Measurements from ENCODE around the gene ACTR3.
"Not testable (repeated sequence)": the region's sequence is repeated elsewhere in the genome, so short reads cannot be mapped to it uniquely, and the experiment has no call there.

The ACTR3 gene

DNA sequence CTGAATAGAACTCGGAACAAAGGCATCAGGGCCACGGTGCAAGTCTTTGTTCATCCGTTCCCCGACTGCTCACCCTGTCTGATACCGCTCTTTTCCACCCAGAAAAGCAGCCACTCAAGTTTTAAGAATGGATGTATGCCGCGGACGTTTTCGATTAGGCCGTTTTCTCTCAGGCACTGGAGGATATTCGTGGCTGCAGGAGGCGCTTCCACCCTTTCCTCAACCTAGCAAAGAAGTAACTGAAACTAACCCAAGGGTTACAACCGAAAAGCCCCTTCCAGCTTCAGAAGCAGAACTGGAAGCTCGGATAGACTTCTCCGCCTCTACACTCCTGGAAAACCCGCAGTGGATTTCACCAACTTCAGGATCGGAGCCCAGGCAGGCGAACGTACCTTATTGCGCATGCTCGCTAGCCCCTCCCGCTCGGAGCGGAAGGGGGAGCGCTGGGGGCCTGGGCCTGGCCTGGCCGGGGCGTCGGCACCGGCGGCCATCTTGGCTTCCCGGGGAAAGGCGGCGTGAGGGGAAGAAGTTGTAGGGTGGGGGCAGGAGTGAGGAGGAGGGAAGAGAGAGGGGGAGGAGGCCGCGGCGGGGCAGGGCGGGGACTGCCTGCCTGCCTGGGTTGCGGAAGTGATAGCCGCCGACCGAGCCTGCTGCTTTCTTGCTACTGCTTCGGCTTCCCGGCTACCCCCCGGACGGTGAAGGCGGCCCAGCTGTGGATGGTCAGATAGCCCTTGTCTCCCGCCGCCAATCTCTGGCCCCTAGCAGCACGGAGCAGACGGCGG is at the start of gene ACTR3:
ACTR3 (plus strand) TSS at position 619 of the 782 bp plus-strand sequence. CDS start 191 bp downstream, outside the sequence.
- DNase-seq (ENCODE audit: low read depth in 2 of 2, low spot score in 1 of 2), result peak; percentile 95

DNA sequence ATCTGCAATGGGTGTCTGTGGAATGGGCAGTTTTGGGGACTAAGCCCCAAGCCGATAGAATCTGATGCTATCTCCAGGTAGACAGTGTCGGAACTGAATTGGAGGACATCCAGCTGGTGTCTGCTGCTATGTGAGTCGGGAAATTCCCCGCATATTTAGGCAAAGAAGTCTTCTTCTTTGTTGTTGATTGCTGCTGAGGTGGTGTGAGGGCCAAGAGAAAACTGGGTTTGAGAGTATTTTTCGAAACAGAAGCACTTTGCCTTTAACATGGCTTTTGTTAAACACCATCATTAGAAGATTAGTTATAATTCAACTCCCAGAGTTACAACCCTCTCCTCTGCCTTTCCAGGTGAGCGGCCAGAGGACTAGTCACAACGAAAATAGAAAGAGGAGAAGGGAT is 49.4 kb upstream of the ACTR3 start:
- no peak for DNase-seq (ENCODE audit: low read depth in 2 of 2, low spot score in 1 of 2)

DNA sequence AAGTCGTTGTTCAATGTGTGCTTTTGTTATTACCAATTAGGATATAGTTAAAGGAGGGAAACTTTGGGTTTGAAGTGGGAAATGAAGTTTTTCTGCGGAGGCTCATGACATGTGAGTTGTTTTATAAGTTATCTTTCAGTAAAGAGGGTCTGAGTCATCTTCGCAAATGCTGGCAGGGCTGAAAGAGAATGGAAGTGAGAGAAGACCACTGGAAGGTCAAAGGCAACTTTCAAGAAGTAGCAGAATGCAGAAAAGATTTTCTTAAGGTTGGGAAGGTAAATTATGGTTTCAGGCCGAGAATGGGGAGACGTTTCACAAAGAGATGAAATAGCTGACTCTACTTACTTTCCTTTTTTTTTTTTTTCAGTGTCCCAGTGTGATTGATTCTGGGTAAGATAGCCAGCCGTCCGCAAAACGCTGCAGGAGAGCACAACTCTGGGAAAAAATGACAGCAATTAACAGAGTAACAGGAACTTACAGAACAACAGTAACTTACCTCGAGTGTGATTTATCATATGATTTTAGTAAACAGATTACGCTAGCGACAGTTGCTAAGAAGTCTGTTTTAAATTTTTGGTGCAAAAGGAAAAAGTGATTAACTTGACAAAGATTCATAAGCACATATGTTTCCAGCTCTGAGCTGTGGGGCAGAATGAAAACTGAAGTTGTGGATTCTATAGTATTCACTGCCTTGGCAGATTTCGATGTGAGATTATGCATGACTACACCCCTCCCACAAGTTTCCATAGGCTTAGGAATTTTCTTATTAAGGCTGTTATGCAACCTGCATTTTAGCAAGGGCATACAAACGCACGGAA is 46.8 kb upstream of the ACTR3 start:
- no peak for DNase-seq (ENCODE audit: low read depth in 2 of 2, low spot score in 1 of 2)

GRCh38 chr2:113843737-113844050 is 46.2 kb upstream of the ACTR3 start:
- not testable (repeated sequence) for DNase-seq (ENCODE audit: low read depth in 2 of 2, low spot score in 1 of 2)

DNA sequence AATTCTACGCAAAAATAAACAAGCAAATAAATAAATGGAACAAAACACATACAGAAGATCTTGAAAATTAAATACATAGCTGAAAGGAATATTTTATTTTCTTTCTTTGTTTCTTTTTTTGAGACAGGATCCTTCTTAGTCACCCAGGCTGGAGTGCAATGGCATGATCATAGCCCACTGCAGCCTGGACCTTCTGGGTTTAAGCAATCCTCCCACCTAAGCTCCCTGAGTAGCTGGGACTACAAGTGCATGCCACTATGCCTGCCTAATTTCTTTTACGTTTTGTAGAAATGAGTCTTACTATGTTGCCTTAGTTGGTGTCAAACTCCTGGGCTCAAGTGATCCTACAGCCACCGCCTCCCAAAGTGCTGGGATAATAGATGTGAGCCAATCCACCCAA is 44.6 kb upstream of the ACTR3 start:
- no peak for DNase-seq (ENCODE audit: low read depth in 2 of 2, low spot score in 1 of 2)

- not testable (repeated sequence) for DNase-seq (ENCODE audit: low read depth in 2 of 2, low spot score in 1 of 2)
Measured at GRCh38 chr2:113845796-113846195, 44.1 kb upstream of the ACTR3 start.

- DNase-seq (ENCODE audit: low read depth in 2 of 2, low spot score in 1 of 2), result no peak
Measured at GRCh38 chr2:113846429-113846828, 43.5 kb upstream of the ACTR3 start.

GRCh38 chr2:113847144-113847543 is 42.7 kb upstream of the ACTR3 start:
- no peak for DNase-seq (ENCODE audit: low read depth in 2 of 2, low spot score in 1 of 2)

DNA sequence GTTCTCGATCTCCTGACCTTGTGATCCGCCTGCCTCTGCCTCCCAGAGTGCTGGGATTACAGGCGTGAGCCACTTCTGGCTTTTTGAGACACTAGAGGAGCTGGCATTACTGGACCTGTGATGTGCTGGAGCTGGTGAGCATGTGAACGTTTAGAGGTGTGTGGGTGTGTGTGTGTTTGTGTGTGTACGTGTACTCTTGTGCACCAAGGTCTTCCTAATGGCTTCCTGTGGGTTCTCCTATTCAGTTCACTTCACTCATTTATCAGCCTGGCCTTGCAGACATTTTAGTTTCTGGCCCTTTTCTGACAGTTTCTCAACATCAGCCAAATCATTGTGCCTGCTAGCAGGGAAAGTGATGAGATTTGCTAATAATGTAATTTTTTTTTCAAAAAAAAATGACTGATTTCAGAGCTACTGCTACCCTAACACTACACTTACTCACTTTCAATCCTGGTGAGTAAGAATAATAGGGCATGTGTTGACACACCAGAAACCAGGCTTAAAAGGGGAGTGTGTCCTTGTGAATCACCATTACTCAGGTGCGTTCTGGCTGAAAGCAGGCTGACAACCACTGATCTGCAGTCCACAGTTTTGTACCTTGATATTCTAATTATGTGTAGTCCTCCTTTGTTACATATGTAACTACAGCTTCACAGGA is 41.0 kb upstream of the ACTR3 start:
- no peak for DNase-seq (ENCODE audit: low read depth in 2 of 2, low spot score in 1 of 2)

GRCh38 chr2:113850687-113851086 is 39.2 kb upstream of the ACTR3 start:
- no peak for DNase-seq (ENCODE audit: low read depth in 2 of 2, low spot score in 1 of 2)

DNA sequence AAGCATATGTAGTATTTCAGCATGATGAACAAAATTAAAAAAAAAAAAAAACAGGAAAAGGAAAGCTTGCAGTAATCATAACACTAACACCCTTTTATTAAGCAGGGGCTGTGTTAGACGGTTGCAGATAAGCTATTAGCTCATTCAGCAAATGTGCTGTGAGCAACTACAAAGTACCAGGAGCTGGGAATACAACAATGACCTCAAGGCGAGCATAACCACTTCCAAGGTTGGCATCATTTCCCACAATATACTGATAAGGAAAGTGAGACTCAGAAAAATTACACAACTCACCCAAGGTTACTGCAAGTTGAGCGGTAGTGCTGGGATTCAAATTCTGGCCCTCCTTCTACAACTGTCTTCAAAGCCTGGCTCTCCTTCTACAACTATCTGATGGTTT is 38.2 kb upstream of the ACTR3 start:
- no peak for DNase-seq (ENCODE audit: low read depth in 2 of 2, low spot score in 1 of 2)

GRCh38 chr2:113854208-113854607 is 35.7 kb upstream of the ACTR3 start:
- no peak for DNase-seq (ENCODE audit: low read depth in 2 of 2, low spot score in 1 of 2)

DNA sequence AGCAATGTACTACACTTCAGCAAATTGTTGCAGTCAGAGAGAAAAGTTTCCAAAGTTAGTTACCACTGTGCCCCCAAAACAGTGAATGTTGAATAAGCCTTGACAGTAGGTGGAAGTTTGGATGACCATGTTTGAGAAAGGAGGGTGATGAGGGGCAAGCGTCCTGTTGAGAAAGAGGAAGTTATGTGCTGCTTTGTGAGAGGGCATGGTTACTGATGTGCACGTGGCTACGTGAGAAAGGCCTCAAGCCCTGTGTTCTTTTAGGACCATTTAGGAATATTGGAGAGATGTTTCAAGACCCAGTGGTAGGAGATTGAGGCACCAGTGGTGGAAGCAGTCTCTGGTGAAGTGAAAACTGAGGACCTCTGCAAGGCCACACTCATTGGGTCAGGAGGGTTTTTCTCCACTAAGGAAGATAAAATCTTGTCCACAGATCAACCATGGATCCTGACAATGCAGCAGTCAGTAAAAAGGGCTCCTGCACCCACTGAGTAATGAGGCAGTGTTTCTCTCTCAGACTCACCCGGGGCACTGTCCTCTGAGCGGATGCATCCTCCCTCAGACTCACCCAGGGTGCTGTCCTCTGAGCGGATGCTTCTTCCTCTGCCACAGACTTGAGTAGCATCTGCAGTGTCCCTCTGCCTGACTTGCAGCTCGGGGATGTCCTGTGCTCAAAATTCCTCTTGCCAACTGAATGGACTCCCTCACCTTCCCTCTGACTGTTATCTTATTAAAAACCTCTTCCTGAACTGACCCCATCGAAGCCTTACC is 34.7 kb upstream of the ACTR3 start:
- DNase-seq (ENCODE audit: low read depth in 2 of 2, low spot score in 1 of 2), result no peak

DNA sequence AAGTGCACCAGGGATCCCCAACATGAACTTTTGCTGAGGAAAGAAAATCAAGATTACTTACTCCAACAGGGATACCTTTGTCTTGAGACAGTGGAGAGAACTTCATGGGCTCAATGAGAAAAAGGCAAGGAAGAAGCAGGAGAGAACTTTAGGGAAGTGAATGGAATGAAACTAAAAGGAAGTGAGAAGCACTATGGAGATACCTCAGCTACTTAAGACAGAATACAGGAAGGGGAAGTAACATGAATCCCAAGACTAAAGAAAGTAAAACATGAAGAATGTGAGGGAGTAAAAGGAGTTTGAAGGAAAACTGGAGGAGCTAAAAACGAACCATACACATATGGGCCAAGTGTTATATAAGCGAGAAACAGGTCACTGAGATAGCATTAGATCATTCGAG is 32.4 kb upstream of the ACTR3 start:
- DNase-seq (ENCODE audit: low read depth in 2 of 2, low spot score in 1 of 2), result no peak

- DNase-seq (ENCODE audit: low read depth in 2 of 2, low spot score in 1 of 2), result no peak
Measured at GRCh38 chr2:113858764-113859163, 31.1 kb upstream of the ACTR3 start.

- no peak for DNase-seq (ENCODE audit: low read depth in 2 of 2, low spot score in 1 of 2)
Measured at GRCh38 chr2:113861740-113862139, 28.1 kb upstream of the ACTR3 start.

DNA sequence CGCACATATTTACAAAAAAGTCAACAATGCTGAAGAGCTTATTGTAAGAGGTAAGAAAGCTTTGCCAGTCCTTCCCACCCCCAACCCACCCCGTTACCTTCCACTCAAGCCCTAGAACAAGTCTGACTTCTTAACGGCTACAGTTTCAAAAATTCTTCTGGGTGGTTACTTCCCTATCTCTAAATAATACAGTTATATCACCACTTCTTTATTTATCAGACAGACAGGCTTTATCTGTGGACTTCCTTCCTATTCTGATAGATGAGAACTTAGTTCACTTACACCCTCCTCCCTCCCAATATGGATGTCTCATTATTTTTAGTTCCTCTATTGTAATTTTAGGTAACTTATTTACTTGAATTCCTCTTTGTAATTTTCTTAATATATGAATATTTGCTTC is 26.7 kb upstream of the ACTR3 start:
- no peak for DNase-seq (ENCODE audit: low read depth in 2 of 2, low spot score in 1 of 2)

- DNase-seq (ENCODE audit: low read depth in 2 of 2, low spot score in 1 of 2), result no peak
Measured at GRCh38 chr2:113867571-113867970, 22.3 kb upstream of the ACTR3 start.

DNA sequence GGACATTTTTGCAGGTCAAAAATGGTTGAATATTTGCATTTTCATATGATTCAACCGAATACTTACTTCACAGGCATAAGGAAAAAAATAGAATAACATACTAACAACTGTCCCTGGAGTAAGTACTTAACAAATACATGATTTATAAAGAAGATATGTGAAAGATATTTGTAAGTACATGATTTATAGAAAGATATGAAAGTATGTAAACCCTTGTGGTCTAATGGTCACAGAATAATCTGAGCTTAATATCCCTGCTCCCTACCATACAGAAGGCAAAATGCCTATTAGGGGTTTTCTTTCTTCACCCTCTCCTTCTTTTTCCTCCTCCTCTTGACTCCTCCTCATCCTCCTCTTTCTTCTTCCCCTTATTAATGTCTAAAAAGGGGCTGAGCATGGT is 20.6 kb upstream of the ACTR3 start:
- no peak for DNase-seq (ENCODE audit: low read depth in 2 of 2, low spot score in 1 of 2)

DNA sequence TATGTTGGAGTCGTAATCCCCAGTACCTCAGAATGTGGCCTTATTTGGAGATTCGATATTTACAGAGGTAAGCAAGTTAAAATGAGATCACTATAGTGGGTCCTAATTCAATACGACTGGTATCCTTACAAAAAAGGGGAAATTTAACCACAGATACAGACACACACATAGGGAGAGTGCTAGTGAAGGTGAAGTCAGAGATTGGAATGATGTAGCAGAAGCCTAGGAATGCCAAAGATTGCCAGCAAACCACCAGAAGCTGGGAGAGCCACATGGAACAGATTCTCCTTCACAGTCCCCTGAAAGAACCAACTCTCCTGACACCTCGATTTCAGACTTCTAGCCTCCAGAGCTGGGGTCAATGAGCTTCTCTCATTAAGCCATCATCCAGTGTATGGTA is 17.7 kb upstream of the ACTR3 start:
- no peak for DNase-seq (ENCODE audit: low read depth in 2 of 2, low spot score in 1 of 2)

DNA sequence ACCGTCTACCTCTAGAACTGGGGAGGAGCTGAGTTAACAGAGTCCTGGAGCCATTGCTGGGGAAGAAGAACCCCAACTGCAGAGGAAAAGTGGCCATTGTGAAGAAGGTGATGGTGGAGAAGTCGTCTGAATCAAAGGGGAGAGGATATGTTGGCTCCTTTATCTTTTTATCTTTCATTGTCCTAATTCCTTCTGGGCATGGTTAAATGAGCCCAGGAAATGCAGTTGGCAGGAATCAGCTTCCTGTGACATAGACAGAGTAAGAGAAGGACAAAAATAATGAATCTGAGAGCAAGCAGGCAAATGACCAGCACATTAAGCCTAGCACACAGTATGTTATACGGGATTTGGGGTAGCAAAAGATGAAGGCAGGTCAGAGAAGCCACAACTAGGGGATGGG is 16.0 kb upstream of the ACTR3 start:
- DNase-seq (ENCODE audit: low read depth in 2 of 2, low spot score in 1 of 2), result no peak

All from stimulated activated CD8-positive, alpha-beta memory T cell treated with anti-CD3 and anti-CD28 coated beads, Interleukin-4, amount 100 ng/mL, for 4 hours (primary cell).